DND-41 (cell line): ENCODE measurements around the gene FAM114A1.

Experiments used
- ATAC-seq: fragments of 200-7000 bp; cut with Tn5 transposase; 3 replicates; pipeline ENCODE4 v1.9.1; 2021; ENCODE audit warnings: low read depth; ENCODE audit not compliant: insufficient read depth
- DNase-seq: peaks from one replicate; pipeline ENCODE4 v3.0.0-alpha.2; 2020
- H2AFZ ChIP-seq: 2 replicates; pipeline ENCODE4 v1.6.0; 2012; ENCODE audit warnings: low read depth, low read length
- H3K27ac ChIP-seq: 2 replicates; pipeline ENCODE4 v1.5.1; 2012; ENCODE audit warnings: low read length, inconsistent platforms
- H3K27me3 ChIP-seq: fragments of 200-600 bp; sonication (generic); 2 replicates; pipeline ENCODE4 v1.6.0; 2012; ENCODE audit warnings: low read length, mild to moderate bottlenecking, inconsistent platforms; ENCODE audit not compliant: insufficient read depth, poor library complexity
- H3K36me3 ChIP-seq: 2 replicates; pipeline ENCODE4 v1.5.1; 2012; ENCODE audit warnings: low read length, inconsistent platforms; ENCODE audit not compliant: insufficient read depth
- H3K4me1 ChIP-seq: 2 replicates; pipeline ENCODE4 v1.5.1; 2012; ENCODE audit warnings: mild to moderate bottlenecking, low read length; ENCODE audit not compliant: insufficient read depth
- H3K4me2 ChIP-seq: 2 replicates; pipeline ENCODE4 v1.6.0; 2012; ENCODE audit warnings: mild to moderate bottlenecking, moderate library complexity, low read length, inconsistent platforms; ENCODE audit not compliant: insufficient read depth
- H3K4me3 ChIP-seq, 2 experiments: fragments of 200-600 bp in 1 of 2; shearing (Covaris generic) in 1 of 2; 2 replicates each; pipeline ENCODE4 v1.5.1; 2012 to 2016; ENCODE audit warnings: inconsistent platforms in 2 of 2, low read length in 2 of 2, mild to moderate bottlenecking in 2 of 2, low read depth in 1 of 2, moderate library complexity in 1 of 2
- H3K79me2 ChIP-seq: 2 replicates; pipeline ENCODE4 v1.6.0; 2012; ENCODE audit warnings: low read length, inconsistent platforms; ENCODE audit not compliant: insufficient read depth
- H3K9ac ChIP-seq: 2 replicates; pipeline ENCODE4 v1.6.0; 2012; ENCODE audit warnings: low read depth, mild to moderate bottlenecking, inconsistent platforms, low read length, moderate library complexity
- H3K9me3 ChIP-seq: 2 replicates; pipeline ENCODE4 v1.5.1; 2012; ENCODE audit warnings: low read length, moderate library complexity, mild to moderate bottlenecking, inconsistent platforms; ENCODE audit not compliant: insufficient read depth, severe bottlenecking
- H4K20me1 ChIP-seq: 2 replicates; pipeline ENCODE4 v1.6.0; 2012; ENCODE audit warnings: low read length; ENCODE audit not compliant: insufficient read depth
- EZH2 ChIP-seq: IDR thresholded peaks from 3 replicates; pipeline ENCODE4 v1.6.1; 2012; ENCODE audit warnings: borderline replicate concordance, low read depth, mild to moderate bottlenecking, moderate library complexity, low read length, inconsistent platforms; ENCODE audit not compliant: severe bottlenecking
- TF ChIP-seq, protein P1 (sequence below): IDR thresholded peaks from 2 replicates; pipeline ENCODE4 v1.5.1; 2012; ENCODE audit warnings: borderline replicate concordance, low read length, moderate library complexity, mild to moderate bottlenecking; ENCODE audit not compliant: poor library complexity, severe bottlenecking; ENCODE audit errors: extremely low read depth

Gene FAM114A1

DNA sequence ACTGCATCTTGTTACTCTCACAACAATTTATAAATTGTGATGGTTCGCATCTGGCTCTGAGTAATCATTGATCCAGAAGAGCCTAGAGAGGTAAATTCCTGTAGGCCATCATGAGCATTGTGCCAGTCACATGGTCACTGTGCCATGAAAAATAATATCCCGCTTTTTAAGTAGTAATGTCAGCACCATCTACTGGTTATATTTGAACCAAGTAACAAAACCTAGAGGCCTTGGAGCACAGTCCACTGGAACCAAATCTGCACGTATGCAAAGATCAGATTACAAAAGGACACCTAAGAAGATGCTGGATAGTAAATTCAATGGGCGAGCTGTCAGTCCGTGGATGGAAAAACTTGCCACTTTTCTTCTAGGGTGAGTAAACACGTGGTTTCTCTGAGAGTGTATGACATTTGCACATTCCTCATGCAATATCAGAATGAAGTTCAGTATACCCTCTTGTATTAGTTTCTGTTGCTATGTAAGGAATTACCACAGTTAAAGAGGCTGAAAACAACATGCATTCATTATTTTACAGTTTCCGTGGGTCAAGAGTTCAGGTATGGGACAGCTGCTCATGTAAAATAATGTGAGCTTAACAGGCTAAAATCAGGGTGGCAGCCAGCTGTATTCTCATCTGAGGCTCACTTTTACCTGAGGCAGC lies 26.8 kb downstream of the FAM114A1 start:
- DNase-seq (no peak), ATAC-seq (no peak)
- H3K9ac ChIP-seq: no peak overlapping the region
- no peaks in the 10 kb centered on the region for H3K9me3 ChIP-seq
- H3K4me2 ChIP-seq: no peak overlapping the region
- no peak for TF ChIP-seq EZH2
- TF ChIP-seq, protein P1, sequence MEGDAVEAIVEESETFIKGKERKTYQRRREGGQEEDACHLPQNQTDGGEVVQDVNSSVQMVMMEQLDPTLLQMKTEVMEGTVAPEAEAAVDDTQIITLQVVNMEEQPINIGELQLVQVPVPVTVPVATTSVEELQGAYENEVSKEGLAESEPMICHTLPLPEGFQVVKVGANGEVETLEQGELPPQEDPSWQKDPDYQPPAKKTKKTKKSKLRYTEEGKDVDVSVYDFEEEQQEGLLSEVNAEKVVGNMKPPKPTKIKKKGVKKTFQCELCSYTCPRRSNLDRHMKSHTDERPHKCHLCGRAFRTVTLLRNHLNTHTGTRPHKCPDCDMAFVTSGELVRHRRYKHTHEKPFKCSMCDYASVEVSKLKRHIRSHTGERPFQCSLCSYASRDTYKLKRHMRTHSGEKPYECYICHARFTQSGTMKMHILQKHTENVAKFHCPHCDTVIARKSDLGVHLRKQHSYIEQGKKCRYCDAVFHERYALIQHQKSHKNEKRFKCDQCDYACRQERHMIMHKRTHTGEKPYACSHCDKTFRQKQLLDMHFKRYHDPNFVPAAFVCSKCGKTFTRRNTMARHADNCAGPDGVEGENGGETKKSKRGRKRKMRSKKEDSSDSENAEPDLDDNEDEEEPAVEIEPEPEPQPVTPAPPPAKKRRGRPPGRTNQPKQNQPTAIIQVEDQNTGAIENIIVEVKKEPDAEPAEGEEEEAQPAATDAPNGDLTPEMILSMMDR: no peak
- H3K4me1 ChIP-seq: no peaks in the 10 kb centered on the region
- no peaks in the 10 kb centered on the region for H3K36me3 ChIP-seq
- H2AFZ ChIP-seq: no peak overlapping the region
- no peak overlapping the region for H3K4me3 ChIP-seq
- H3K79me2 ChIP-seq: no peaks in the 10 kb centered on the region
- no peaks in the 10 kb centered on the region for H4K20me1 ChIP-seq
- peaks cover 3% of the 10 kb centered on the region for H3K27me3 ChIP-seq
- no peak overlapping the region for H3K27ac ChIP-seq

DNA sequence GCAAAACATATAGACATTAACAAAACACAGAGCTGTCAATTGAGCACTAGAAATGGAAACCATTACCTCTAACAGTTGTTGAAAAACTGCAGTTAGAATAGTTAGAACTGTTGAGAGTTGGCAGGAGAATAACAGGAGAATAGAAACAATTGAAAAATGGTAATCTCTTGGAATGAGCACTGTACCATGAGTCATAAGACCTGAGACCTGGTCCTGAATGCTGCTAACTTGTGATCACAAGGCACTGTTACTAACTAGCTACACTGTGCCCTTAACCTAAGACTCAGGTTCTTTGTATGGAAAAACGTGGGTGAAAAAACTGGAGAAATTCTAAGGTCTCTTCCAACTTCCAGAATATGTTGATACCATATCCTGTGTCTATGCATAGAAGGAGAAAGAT lies 29.3 kb downstream of the FAM114A1 start:
- Histone ChIP-seq H2AFZ (no peak overlapping the region), H3K9me3 (no peaks in the 10 kb centered on the region), H3K27me3 (no peaks in the 10 kb centered on the region), H3K9ac (no peak overlapping the region), H3K4me3 (no peak overlapping the region), H3K4me1 (no peaks in the 10 kb centered on the region), H4K20me1 (no peaks in the 10 kb centered on the region), H3K4me2 (no peak overlapping the region), H3K36me3 (no peaks in the 10 kb centered on the region), H3K79me2 (no peaks in the 10 kb centered on the region), H3K27ac (no peak overlapping the region)
- DNase-seq: no peak
- ATAC-seq: no peak
- no peak for TF ChIP-seq EZH2
- TF ChIP-seq, protein P1: no peak

DNA sequence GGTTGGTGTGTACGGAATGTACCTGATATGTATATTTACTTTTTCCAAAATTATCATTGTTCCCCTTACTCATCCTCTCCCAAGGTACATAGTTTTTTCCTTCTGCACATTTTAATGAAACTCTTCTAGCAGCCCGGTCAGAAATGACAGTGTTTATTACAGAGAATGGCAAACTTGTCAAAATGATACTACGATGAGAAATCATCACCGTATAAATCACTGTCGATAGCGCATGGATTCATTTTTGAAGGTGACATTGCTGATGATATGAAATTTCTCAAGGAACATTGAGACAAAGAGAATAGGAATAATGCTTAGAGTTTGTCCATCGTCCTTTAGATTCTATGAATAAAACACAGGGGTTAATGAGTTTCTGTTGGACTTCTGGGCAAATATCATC lies 30.6 kb downstream of the FAM114A1 start:
- TF ChIP-seq, protein P1: no peak
- no peak for TF ChIP-seq EZH2
- Histone ChIP-seq H3K27ac (no peak overlapping the region), H3K9ac (no peak overlapping the region), H3K4me1 (no peaks in the 10 kb centered on the region), H4K20me1 (no peaks in the 10 kb centered on the region), H3K36me3 (no peaks in the 10 kb centered on the region), H3K4me3 (no peak overlapping the region), H3K27me3 (no peaks in the 10 kb centered on the region), H3K4me2 (no peak overlapping the region), H3K79me2 (no peaks in the 10 kb centered on the region), H3K9me3 (no peaks in the 10 kb centered on the region), H2AFZ (no peak overlapping the region)
- ATAC-seq (no peak), DNase-seq (no peak)
